ENCODE measurements around the gene MLLT6.

DNA sequence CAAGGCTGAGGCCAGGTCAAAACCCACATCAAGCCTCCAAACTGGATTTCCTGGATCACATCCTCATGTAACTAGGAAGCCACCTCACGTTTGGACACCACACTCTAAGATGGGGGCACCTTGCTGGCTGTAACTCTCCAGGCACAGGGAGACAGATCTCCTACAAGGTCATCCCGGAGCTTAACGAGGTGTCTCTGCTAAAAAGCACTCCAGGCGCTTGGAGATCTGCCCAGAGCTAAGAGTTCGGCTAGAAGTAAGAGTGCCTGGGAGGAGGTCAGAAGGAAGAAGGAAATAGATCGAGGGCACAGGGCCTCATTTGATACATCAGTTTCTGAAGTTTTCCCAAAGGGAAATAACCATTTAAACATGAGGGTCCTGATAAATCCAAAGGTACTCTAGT lies 63.3 kb downstream of the MLLT6 start:
- TF ChIP-seq, protein P1, sequence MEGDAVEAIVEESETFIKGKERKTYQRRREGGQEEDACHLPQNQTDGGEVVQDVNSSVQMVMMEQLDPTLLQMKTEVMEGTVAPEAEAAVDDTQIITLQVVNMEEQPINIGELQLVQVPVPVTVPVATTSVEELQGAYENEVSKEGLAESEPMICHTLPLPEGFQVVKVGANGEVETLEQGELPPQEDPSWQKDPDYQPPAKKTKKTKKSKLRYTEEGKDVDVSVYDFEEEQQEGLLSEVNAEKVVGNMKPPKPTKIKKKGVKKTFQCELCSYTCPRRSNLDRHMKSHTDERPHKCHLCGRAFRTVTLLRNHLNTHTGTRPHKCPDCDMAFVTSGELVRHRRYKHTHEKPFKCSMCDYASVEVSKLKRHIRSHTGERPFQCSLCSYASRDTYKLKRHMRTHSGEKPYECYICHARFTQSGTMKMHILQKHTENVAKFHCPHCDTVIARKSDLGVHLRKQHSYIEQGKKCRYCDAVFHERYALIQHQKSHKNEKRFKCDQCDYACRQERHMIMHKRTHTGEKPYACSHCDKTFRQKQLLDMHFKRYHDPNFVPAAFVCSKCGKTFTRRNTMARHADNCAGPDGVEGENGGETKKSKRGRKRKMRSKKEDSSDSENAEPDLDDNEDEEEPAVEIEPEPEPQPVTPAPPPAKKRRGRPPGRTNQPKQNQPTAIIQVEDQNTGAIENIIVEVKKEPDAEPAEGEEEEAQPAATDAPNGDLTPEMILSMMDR (conservative IDR thresholded peaks at IDR 0.05), result no peak
- TF ChIP-seq EZH2 (IDR thresholded peaks at IDR 0.05; ENCODE audit: low read depth), result no peak

Data from PC-9 (cell line).